ENCODE data around the gene ANK2.
"Not testable (repeated sequence)": the region's sequence is repeated elsewhere in the genome, so short reads cannot be mapped to it uniquely, and the experiment has no call there.

The ANK2 gene

GRCh38 chr4:113153529-113154101 lies 104.2 kb downstream of the ANK2 start:
- DNase-seq (ENCODE audit: low spot score): no peak

GRCh38 chr4:113154281-113154680 lies 104.8 kb downstream of the ANK2 start:
- no peak for DNase-seq (ENCODE audit: low spot score)

- no peak for DNase-seq (ENCODE audit: low spot score)
Observed at GRCh38 chr4:113157086-113157857, 107.8 kb downstream of the ANK2 start.

- no peak for DNase-seq (ENCODE audit: low spot score)
Observed at GRCh38 chr4:113159942-113160545, 110.6 kb downstream of the ANK2 start.

GRCh38 chr4:113160548-113160947 lies 111.1 kb downstream of the ANK2 start:
- DNase-seq (ENCODE audit: low spot score): no peak

GRCh38 chr4:113162089-113162488 lies 112.6 kb downstream of the ANK2 start:
- no peak for DNase-seq (ENCODE audit: low spot score)

- no peak for DNase-seq (ENCODE audit: low spot score)
Observed at GRCh38 chr4:113169368-113169767, 119.9 kb downstream of the ANK2 start.

GRCh38 chr4:113170115-113170804 lies 120.8 kb downstream of the ANK2 start:
- DNase-seq (ENCODE audit: low spot score): no peak

- no peak for DNase-seq (ENCODE audit: low spot score)
Observed at GRCh38 chr4:113170805-113171468, 121.5 kb downstream of the ANK2 start.

GRCh38 chr4:113173126-113173792 lies 123.8 kb downstream of the ANK2 start:
- no peak for DNase-seq (ENCODE audit: low spot score)

- DNase-seq (ENCODE audit: low spot score): no peak
Observed at GRCh38 chr4:113173793-113174264, 124.4 kb downstream of the ANK2 start.

- DNase-seq (ENCODE audit: low spot score): no peak
Observed at GRCh38 chr4:113179091-113179490, 129.6 kb downstream of the ANK2 start.

GRCh38 chr4:113179996-113180395 lies 130.5 kb downstream of the ANK2 start:
- no peak for DNase-seq (ENCODE audit: low spot score)

GRCh38 chr4:113181289-113182007 lies 132.0 kb downstream of the ANK2 start:
- no peak for DNase-seq (ENCODE audit: low spot score)

- no peak for DNase-seq (ENCODE audit: low spot score)
Observed at GRCh38 chr4:113183032-113183605, 133.7 kb downstream of the ANK2 start.

GRCh38 chr4:113186220-113186619 lies 136.8 kb downstream of the ANK2 start:
- DNase-seq (ENCODE audit: low spot score): not testable (repeated sequence)

- no peak for DNase-seq (ENCODE audit: low spot score)
Observed at GRCh38 chr4:113186913-113187312, 137.5 kb downstream of the ANK2 start.

- no peak for DNase-seq (ENCODE audit: low spot score)
Observed at GRCh38 chr4:113187358-113187757, 137.9 kb downstream of the ANK2 start.

GRCh38 chr4:113189546-113189945 lies 140.1 kb downstream of the ANK2 start:
- DNase-seq (ENCODE audit: low spot score): no peak

GRCh38 chr4:113209153-113209552 lies 159.7 kb downstream of the ANK2 start:
- no peak for DNase-seq (ENCODE audit: low spot score)

All from kidney capillary endothelial cell (primary cell).